GM13976 (cell line): ENCODE data around the gene DLL3.
A peak's percentile ranks its signal among the peaks of the same experiment; 100 is the strongest.

Experiments used
- DNase-seq: peaks from one replicate; pipeline ENCODE4 v3.0.0; 2012; ENCODE audit warnings: low spot score
- in situ Hi-C: fragments of 300-500 bp; cut with MboI; formaldehyde crosslinking; loops from one replicate; pipeline ENCODE4 v1.12.0; 2022; ENCODE audit warnings: low sequenced_read_pairs, mixed read lengths, inconsistent platforms; ENCODE audit not compliant: unreplicated experiment
- TF ChIP-seq, protein P1 (sequence below): IDR thresholded peaks from 2 replicates; pipeline ENCODE4 v1.5.1; 2012; ENCODE audit warnings: borderline replicate concordance, mild to moderate bottlenecking; ENCODE audit not compliant: insufficient read depth; ENCODE audit errors: extremely low read depth, missing control alignments, control extremely low read depth

Gene DLL3

DNA sequence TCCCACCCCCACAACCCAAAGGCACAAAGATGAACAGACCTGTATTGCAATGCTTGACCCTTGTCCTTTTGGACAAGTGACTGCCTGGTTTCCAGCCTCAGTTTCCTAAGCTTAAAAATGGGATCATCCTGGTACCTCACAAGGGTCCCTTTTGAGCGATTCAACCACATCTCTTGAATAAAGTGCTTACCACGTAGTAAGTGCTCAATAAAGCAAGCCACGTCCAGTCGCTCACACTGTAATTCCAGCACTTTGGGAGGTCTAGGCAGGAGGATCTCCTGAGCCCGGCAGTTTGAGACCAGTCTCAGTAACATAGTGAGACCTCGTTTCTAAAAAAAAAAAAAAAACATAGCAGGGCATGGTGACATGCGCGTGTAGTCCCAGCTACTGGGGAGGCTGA is 1.2 kb downstream of the DLL3 start:
- in situ Hi-C loops = no loop called here
- TF ChIP-seq, protein P1, sequence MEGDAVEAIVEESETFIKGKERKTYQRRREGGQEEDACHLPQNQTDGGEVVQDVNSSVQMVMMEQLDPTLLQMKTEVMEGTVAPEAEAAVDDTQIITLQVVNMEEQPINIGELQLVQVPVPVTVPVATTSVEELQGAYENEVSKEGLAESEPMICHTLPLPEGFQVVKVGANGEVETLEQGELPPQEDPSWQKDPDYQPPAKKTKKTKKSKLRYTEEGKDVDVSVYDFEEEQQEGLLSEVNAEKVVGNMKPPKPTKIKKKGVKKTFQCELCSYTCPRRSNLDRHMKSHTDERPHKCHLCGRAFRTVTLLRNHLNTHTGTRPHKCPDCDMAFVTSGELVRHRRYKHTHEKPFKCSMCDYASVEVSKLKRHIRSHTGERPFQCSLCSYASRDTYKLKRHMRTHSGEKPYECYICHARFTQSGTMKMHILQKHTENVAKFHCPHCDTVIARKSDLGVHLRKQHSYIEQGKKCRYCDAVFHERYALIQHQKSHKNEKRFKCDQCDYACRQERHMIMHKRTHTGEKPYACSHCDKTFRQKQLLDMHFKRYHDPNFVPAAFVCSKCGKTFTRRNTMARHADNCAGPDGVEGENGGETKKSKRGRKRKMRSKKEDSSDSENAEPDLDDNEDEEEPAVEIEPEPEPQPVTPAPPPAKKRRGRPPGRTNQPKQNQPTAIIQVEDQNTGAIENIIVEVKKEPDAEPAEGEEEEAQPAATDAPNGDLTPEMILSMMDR = no peak
- no peak for DNase-seq

DNA sequence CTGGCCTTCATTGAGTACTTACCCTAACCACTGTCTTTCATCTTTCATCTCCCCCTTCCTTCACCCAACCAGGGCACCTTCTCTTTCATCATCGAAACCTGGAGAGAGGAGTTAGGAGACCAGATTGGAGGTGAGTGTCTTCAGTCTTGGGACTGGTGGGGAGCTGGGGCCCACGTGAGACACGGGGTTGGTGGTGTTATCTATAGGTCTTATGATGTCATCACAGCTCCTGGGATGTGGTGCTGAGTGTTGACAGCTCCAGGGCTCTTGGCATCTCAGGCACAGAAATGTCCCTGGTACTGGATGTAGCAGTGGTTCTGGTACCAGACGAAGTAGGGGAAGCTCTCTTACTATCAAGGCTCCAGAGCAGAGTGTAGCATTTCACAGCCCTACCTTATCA is 1.8 kb downstream of the DLL3 start:
- TF ChIP-seq, protein P1 = no peak
- in situ Hi-C loops = no loop called here
- DNase-seq = no peak

DNA sequence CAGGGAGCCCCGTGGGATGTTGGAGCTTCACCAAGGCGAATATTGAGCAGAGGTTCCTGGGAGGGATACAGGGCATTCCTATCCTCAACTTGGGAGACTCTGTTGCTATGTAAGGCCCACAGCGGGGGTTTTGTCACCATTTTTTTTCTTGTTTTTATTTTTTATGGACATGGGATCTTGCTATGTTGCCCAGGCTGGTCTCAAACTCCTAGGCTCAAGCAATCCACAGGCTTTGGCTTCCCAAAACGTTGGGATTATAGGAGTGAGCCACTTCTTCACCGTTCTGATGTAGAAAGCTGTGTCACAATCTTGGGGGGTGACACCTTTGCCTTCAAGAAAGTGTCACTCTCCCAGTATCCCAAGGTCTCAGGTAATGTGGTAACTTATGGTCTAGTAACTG is 2.6 kb downstream of the DLL3 start:
- TF ChIP-seq, protein P1 = no peak
- in situ Hi-C loops = no loop called here
- DNase-seq = no peak

DNA sequence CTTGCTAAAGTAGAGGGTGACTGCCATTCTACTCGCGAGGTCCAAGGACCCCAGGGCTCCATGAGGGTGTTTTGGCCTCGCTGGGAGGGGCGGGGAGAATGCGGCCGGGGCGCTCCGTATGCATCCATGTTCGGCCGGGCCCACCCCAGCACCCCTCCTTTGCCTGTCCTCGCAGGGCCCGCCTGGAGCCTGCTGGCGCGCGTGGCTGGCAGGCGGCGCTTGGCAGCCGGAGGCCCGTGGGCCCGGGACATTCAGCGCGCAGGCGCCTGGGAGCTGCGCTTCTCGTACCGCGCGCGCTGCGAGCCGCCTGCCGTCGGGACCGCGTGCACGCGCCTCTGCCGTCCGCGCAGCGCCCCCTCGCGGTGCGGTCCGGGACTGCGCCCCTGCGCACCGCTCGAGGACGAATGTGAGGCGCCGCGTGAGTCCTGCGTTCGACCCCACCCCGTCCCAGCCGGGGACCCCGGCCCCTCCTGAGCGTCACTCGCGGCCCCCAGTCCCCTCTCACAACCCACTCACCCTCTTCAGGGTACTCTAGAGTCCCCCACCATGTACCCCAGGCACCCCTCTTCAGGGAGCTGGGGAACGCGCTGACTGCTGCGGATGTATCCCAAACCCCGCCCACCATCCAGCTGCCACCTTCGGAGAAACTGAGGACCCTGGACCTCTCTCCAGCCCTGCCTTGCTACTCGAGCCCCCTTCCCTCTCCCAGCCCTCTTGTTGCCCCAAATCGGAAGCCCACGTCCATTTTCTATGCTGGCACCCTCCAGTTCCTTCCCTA is 4.1 kb downstream of the DLL3 start:
- peak; percentile 91 for DNase-seq
- TF ChIP-seq, protein P1 = peak; percentile 92
- in situ Hi-C loops = no loop called here

DNA sequence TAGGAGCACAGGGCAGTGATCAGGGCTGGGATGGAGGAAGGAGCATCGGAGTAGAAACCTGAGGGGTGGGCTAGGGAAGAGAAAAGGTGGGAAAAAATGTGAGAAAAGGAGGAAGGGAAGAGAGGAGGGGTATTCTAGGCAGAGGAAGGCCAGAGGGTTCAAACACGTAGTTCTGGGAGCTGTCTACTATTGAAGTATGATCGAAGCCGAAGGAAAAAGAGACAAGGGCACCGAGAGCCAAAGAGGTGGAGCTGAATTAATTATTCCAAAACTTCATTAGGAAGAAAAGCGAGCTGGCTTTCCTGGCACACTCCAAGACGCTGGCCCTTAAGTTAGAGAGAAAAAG is 7.8 kb downstream of the DLL3 start:
- DNase-seq = no peak
- in situ Hi-C loops = no loop called here
- TF ChIP-seq, protein P1 = no peak

DNA sequence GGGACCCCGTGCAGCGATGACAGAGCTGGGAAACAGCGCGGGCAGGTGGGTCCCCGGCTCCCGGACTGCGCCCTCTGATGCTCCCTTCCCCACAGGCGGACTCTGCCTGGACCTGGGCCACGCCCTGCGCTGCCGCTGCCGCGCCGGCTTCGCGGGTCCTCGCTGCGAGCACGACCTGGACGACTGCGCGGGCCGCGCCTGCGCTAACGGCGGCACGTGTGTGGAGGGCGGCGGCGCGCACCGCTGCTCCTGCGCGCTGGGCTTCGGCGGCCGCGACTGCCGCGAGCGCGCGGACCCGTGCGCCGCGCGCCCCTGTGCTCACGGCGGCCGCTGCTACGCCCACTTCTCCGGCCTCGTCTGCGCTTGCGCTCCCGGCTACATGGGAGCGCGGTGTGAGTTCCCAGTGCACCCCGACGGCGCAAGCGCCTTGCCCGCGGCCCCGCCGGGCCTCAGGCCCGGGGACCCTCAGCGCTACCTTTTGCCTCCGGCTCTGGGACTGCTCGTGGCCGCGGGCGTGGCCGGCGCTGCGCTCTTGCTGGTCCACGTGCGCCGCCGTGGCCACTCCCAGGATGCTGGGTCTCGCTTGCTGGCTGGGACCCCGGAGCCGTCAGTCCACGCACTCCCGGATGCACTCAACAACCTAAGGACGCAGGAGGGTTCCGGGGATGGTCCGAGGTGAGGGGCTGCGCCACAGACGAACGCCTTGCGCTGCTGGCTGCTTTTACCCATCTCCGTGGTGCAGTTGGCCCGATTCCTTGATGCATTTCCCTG is 8.4 kb downstream of the DLL3 start:
- in situ Hi-C loops = no loop called here
- TF ChIP-seq, protein P1 = no peak
- peak; percentile 92 for DNase-seq
